Ureter (tissue), 1 donor: ENCODE data around the gene KIF26B. TPM values are rescaled to one million over a fixed set of nuclear protein-coding genes. Genes with fewer than 3 reads are reported as not detected.

Source experiments
- DNase-seq: peaks from one replicate; pipeline ENCODE4 v3.0.0-alpha.2; 2020; ENCODE audit warnings: low spot score
- total RNA-seq: library from RNA; stranded (reverse); gene quantifications from one replicate; pipeline ENCODE4 v1.2.4, GENCODE V29; 2023
- donor health status: DM: yes; HTN: yes; CAD: no.

Gene KIF26B
- total RNA-seq, 1 donor from 2014 or later: 8.0 TPM

- DNase-seq: no peak
These were observed 273.9 kb downstream of the KIF26B start for GRCh38 chr1:245428681-245429080.

DNA sequence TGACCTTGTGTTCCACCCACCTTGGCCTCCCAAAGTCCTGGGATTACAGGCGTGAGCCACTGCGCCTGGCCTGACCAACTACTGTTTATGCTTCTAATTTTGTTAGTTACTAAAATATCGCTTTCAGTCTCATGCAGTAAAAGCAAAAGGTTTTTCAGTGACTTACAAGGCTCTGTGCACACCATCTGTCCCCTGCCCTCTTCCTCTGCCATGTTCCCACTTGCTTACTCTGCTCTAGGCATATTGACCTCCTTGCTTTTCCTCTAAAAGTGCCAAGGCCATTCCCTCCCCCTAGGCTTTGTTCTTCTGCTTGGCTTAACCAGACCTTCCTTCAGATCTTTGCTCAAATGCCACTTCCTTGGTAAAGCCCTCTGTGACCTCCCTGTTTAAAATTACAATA, 276.9 kb downstream of the KIF26B start:
- DNase-seq: no peak

- DNase-seq: no peak
These were observed 277.6 kb downstream of the KIF26B start for GRCh38 chr1:245432228-245432875.

DNA sequence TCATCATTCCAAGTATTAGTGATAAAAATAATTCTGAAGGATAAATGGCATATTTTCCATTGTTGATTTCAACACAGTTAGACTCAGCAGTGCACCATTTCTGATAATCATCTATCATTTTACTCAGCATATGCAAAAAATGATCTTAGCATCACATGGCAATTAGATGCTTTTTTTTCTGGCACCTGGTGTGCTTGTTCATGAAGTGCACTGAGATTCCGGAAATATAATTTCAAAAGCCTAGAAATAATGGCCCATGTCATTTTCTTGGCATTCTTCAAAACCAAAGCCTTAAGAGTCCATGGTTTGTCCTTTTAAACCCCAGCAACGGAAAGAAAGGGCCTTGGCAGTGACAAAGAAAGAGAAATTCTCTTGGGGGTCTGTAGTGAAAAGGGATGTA, 278.8 kb downstream of the KIF26B start:
- DNase-seq: no peak

- no peak for DNase-seq
These were observed 279.5 kb downstream of the KIF26B start for GRCh38 chr1:245434280-245434679.

DNA sequence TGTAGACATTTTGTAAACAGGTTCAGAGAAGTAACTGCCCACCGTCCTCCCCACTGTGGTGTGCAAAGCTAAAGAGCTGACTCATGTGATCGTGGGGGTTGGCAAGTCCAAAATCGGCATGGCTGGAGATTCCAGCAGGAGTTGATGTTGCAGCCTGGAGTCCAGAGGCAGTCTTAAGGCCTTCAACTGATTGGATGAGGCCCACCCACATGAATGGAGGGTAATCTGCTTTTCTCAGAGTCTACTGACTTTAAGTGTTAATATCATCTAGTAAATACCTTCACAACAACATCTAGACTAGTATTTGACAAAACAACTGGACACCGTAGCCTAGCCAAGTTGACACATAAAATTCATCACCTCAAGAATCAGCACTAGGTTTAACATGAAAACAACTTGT, 281.6 kb downstream of the KIF26B start:
- DNase-seq: no peak

GRCh38 chr1:245437369-245438062, 282.7 kb downstream of the KIF26B start:
- no peak for DNase-seq

- no peak for DNase-seq
These were observed 286.1 kb downstream of the KIF26B start for GRCh38 chr1:245440922-245441321.

DNA sequence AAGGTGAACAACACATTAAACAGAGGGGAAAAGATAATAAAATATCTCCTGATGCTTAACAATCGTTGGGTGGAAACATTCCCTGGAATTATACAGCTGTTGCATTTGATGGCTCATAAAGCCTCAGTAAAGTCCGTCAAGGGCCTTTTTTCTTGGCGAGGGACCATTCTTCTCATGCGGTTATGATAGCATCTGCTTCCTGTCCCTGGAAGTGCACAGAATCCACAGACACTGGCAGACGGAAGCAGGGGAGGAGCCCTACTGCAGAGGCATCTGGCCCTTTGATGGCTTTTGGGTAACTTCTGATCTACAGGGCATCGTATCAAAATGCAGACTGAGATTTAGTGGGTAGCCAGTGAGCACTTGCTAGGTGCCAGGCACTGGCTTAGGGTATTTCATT, 286.9 kb downstream of the KIF26B start:
- no peak for DNase-seq

DNA sequence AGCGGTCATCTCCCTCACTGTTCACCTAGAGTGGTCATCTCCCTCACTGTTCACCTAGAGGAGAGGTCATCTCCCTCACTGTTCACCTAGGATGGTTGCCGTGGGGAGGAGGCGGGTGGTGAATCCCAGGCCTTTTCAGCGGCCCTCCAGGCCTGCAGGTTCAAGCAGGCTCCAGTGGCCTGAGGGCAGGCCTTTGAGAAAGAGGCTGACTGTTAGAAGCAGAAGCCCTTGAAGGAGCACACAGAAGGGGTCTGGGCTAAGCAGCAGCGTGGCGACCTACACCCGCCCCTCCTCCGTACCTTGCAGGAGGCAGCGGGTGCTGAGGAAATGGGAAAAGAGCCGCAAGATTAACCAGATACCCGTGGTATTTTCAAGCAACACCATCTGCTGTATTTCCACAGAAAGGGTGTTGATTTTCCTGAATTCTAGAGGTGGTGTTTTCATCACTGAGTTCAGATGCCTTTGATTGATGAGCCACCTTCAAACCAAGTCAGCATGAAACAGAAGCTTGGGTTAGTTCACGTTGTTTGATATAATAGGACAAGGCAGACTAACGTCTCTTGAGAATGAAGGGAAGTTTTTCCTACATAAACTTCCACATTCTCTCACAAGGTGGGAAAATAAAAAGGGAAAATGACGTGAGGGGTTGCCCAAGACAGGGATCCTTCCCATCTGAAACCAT, 289.5 kb downstream of the KIF26B start:
- DNase-seq: no peak

GRCh38 chr1:245444945-245445344, 290.2 kb downstream of the KIF26B start:
- DNase-seq: no peak

GRCh38 chr1:245448531-245448930, 293.7 kb downstream of the KIF26B start:
- DNase-seq: no peak

GRCh38 chr1:245448975-245449431, 294.2 kb downstream of the KIF26B start:
- no peak for DNase-seq

DNA sequence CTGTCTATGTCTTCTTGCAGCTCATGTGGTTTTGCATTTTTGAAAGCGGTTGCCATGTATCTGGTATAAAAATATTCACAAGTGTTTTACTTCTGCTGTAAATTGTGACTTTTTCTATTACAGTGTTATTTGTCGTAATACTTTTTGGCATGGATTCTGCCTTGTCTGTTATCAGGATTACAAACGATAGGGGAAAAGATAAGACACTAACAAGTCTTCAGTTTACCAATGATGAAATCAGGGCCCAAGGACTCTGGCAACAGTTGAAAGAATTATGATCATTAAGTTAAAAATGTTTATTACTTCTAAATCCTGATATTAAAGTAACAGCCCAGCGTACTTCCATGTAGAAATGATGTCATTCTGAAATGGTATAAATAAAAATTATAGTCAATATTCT, 298.8 kb downstream of the KIF26B start:
- DNase-seq: no peak

DNA sequence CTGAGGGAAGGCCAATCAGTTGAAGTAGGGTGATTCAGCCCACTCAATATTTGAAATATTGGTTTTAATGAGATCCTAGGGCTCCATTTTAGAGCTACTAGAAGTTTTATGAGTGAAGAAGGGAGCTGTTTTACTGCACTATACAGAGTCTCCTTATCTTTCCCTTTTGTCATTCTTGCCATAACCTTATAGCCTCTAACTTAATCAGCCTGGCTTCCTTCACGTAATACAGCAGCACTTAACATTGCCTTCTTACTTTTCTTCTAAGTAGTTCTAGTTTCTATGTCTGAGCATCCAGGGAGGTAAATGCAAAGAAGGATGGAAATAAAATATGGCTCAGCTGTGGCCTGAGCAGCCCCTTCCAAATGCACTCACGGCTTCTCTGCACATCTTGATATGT, 299.3 kb downstream of the KIF26B start:
- DNase-seq: no peak

DNA sequence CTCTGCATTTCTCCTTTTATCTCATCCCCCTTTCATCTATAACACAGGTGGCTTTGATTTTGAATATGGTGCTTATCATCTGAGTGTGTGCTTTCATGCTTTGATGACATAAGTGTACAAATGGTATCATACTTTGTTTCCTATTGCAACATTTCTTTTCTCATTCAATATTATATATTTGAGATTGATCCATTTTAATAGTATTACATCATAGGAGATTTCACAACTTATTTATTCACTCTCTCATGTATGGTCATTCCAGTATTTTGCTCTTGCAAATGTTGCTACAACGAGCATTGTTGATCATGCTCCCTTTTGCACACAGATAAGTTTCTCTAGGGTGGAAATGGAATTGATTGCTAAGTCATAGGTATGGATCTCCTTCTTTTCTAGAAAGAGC, 302.8 kb downstream of the KIF26B start:
- DNase-seq: no peak

DNA sequence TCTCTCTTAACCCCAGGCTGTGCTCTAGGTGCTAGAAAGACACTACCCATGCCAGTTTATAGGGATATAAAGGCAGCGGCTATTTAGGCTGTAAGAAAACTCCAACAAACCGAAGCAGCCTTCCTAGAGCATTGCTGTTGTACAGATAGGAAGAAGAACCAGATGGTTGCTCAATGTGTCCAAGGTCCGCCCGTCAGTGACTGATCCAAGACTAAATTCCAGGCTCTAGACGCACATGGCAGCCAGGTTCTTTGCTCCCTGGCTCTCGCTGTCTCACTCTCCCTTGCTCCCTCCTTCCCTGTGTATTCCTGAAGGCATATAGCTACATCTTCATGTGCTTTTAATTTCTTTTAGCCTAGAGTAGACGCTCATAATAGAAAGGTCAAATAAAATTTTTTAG, 303.4 kb downstream of the KIF26B start:
- no peak for DNase-seq

GRCh38 chr1:245458761-245459174, 304.0 kb downstream of the KIF26B start:
- no peak for DNase-seq

DNA sequence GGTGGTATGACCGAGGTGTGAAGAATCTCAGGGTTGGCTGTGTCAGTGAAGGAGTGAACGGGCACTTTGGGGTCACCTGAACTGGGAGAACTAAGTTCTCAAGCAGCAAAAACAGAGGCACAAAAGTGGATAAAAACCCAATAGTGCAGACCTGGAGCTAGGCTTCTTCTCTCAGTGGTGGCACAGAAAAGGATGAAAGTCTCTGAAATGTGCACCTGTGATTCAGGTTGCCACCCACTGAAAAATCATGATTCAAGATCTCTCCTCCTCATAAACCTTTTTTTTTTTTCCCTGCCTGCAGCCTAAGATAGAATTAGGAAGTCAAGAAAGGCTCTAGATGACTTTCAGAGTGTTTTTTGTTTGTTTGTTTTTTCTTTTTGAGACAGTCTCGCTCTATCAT, 304.8 kb downstream of the KIF26B start:
- DNase-seq: no peak

GRCh38 chr1:245461681-245462080, 306.9 kb downstream of the KIF26B start:
- DNase-seq: no peak

GRCh38 chr1:245462161-245462560, 307.4 kb downstream of the KIF26B start:
- DNase-seq: no peak

- no peak for DNase-seq
These were observed 308.8 kb downstream of the KIF26B start for GRCh38 chr1:245463392-245464165.
